ENCODE measurements around the gene PARP11.

The PARP11 gene

GRCh38 chr12:3761116-3761735 is 112.0 kb downstream of the PARP11 start:
- DNase-seq: no peak

- DNase-seq: no peak
Measured at GRCh38 chr12:3759878-3760277, 113.3 kb downstream of the PARP11 start.

Measured in NCI-H526 (cell line).